ENCODE results near the gene BCL7C. TPM values are rescaled to one million over a fixed set of nuclear protein-coding genes. Genes with fewer than 3 reads are reported as not detected.
A peak's percentile ranks its signal among the peaks of the same experiment; 100 is the strongest.

Gene BCL7C
- total RNA-seq, 2 donors from 2014 or later, result 64.7 to 67.6 TPM

- TF ChIP-seq CTCF (conservative IDR thresholded peaks at IDR 0.05), result no peak
- no peaks in the 10 kb centered on the region for H3K9me3 Mint-ChIP-seq
Observed at GRCh38 chr16:30926937-30927788, 33.3 kb upstream of the BCL7C start.

GRCh38 chr16:30925995-30926811 lies 32.3 kb upstream of the BCL7C start:
- Histone ChIP-seq H3K9ac (ENCODE audit: extremely low read depth, low read length, poor library complexity, severe bottlenecking) (no peak overlapping the region), H3K27me3 (ENCODE audit: control insufficient read depth, insufficient read depth, low read length, poor library complexity, severe bottlenecking) (no peaks in the 10 kb centered on the region), H3K27ac (ENCODE audit: low read depth, low read length) (no peak overlapping the region), H3K4me3 (ENCODE audit: low read length) (no peak overlapping the region), H3K36me3 (ENCODE audit: control insufficient read depth, insufficient read depth, low read length) (peaks cover 27% of the 10 kb centered on the region), H3K9me3 (ENCODE audit: control insufficient read depth, low read length) (no peaks in the 10 kb centered on the region), H3K4me1 (ENCODE audit: control insufficient read depth, insufficient read depth, low read length) (no peaks in the 10 kb centered on the region)
- 83 to 86% methylated on average over 2 to 10 of the region's 10 CpGs for WGBS, 2 experiments (ENCODE audit: insufficient coverage in 1 of 2, insufficient read length in 1 of 2)
- peak overlapping the region; percentile 56 for H3K27ac Mint-ChIP-seq
- H3K4me1 Mint-ChIP-seq, result peaks cover 15% of the 10 kb centered on the region
- no peaks in the 10 kb centered on the region for H3K27me3 Mint-ChIP-seq (ENCODE audit: insufficient read depth)
- DNase-seq, result peak; percentile 47
- peak overlapping the region; percentile 36 for H3K4me3 Mint-ChIP-seq
- no peak for TF ChIP-seq CTCF (conservative IDR thresholded peaks at IDR 0.05)
- H3K36me3 Mint-ChIP-seq (ENCODE audit: low read depth), result peaks cover 20% of the 10 kb centered on the region
- no peaks in the 10 kb centered on the region for H3K9me3 Mint-ChIP-seq

More at GRCh38 chr16:30926937-30927788, 33.3 kb upstream of the BCL7C start:
- Histone ChIP-seq H3K36me3 (ENCODE audit: control insufficient read depth, insufficient read depth, low read length) (peaks cover 36% of the 10 kb centered on the region), H3K27ac (ENCODE audit: low read depth, low read length) (no peak overlapping the region), H3K9ac (ENCODE audit: extremely low read depth, low read length, poor library complexity, severe bottlenecking) (no peak overlapping the region), H3K27me3 (ENCODE audit: control insufficient read depth, insufficient read depth, low read length, poor library complexity, severe bottlenecking) (no peaks in the 10 kb centered on the region), H3K4me1 (ENCODE audit: control insufficient read depth, insufficient read depth, low read length) (no peaks in the 10 kb centered on the region), H3K9me3 (ENCODE audit: control insufficient read depth, low read length) (no peaks in the 10 kb centered on the region), H3K4me3 (ENCODE audit: low read length) (no peak overlapping the region)
- Mint-ChIP-seq H3K36me3 (ENCODE audit: low read depth) (peaks cover 24% of the 10 kb centered on the region), H3K27ac (no peak overlapping the region), H3K4me3 (peak overlapping the region; percentile 33), H3K4me1 (peaks cover 15% of the 10 kb centered on the region), H3K27me3 (ENCODE audit: insufficient read depth) (no peaks in the 10 kb centered on the region)
- WGBS, 2 experiments (ENCODE audit: insufficient coverage in 1 of 2, insufficient read length in 1 of 2), result 92 to 99% methylated on average over 13 to 22 of the region's 22 CpGs
- peak; percentile 54 for DNase-seq

GRCh38 chr16:30925632-30925987 lies 31.7 kb upstream of the BCL7C start:
- H3K4me3 Mint-ChIP-seq, result peak overlapping the region; percentile 36
- TF ChIP-seq CTCF (conservative IDR thresholded peaks at IDR 0.05), result no peak
- peaks cover 14% of the 10 kb centered on the region for H3K36me3 Mint-ChIP-seq (ENCODE audit: low read depth)
- Histone ChIP-seq H3K4me1 (ENCODE audit: control insufficient read depth, insufficient read depth, low read length) (no peaks in the 10 kb centered on the region), H3K4me3 (ENCODE audit: low read length) (peak overlapping the region; percentile 95), H3K27ac (ENCODE audit: low read depth, low read length) (no peak overlapping the region), H3K36me3 (ENCODE audit: control insufficient read depth, insufficient read depth, low read length) (peaks cover 21% of the 10 kb centered on the region), H3K27me3 (ENCODE audit: control insufficient read depth, insufficient read depth, low read length, poor library complexity, severe bottlenecking) (no peaks in the 10 kb centered on the region), H3K9me3 (ENCODE audit: control insufficient read depth, low read length) (no peaks in the 10 kb centered on the region), H3K9ac (ENCODE audit: extremely low read depth, low read length, poor library complexity, severe bottlenecking) (no peak overlapping the region)
- no peaks in the 10 kb centered on the region for H3K9me3 Mint-ChIP-seq
- WGBS, 2 experiments (ENCODE audit: insufficient coverage in 1 of 2, insufficient read length in 1 of 2), result 95 to 96% methylated on average over 13 to 26 of the region's 26 CpGs
- peak; percentile 38 for DNase-seq
- H3K27me3 Mint-ChIP-seq (ENCODE audit: insufficient read depth), result no peaks in the 10 kb centered on the region
- no peak overlapping the region for H3K27ac Mint-ChIP-seq
- H3K4me1 Mint-ChIP-seq, result peaks cover 17% of the 10 kb centered on the region

Measured in endodermal cell (in vitro differentiated cells).